ENCODE results near the gene HHATL.

HHATL gene

DNA sequence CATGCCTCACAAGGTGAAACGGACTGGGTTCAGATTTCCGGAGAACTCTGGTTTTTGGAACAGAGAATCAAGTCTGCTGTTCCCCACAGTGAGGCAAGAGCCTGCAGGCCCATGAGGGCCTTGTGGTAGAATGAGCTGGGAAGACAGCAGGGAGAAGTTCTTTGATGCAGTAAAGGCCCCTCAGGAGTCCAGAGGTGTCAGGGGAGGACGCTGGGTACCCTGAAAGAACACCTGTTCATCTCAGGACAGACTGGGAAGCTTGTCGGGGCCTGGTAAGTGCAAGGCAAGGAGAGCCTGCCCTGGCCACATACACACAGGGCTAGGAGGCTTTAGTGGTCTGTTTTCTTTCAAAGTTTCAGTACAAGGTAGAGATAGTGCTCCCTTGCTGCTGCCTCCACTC, 52.8 kb downstream of the HHATL start:
- no peak overlapping the region for H3K4me3 ChIP-seq (ENCODE audit: low read length in 2 of 2)
- H3K4ac ChIP-seq (ENCODE audit: low read length), result no peak overlapping the region
- H4K91ac ChIP-seq (ENCODE audit: low read depth, low read length, poor library complexity), result no peak overlapping the region
- peaks cover 11 to 55% of the 10 kb centered on the region in 2 donors for H3K36me3 ChIP-seq (replicated peaks in 1 of 2; ENCODE audit: control insufficient read depth in 2 of 2, insufficient read depth in 2 of 2, low read length in 2 of 2)
- H3K4me2 ChIP-seq (ENCODE audit: insufficient read depth, low read length, poor library complexity, severe bottlenecking), result no peak overlapping the region
- H3K23ac ChIP-seq (ENCODE audit: low read depth, low read length, poor library complexity), result no peak overlapping the region
- H3K9ac ChIP-seq (ENCODE audit: low read depth, low read length, poor library complexity), result no peak overlapping the region
- WGBS, 2 donors (ENCODE audit: extremely low coverage in 2 of 2, insufficient read length in 2 of 2, insufficient replicate concordance in 1 of 2), result no CpG with 5 or more reads among the region's 4 CpGs
- DNase-seq (ENCODE audit: low spot score), result no peak
- no peak overlapping the region for H2BK12ac ChIP-seq (ENCODE audit: low read length)
- H2AFZ ChIP-seq (ENCODE audit: low read length), result no peak overlapping the region
- H3K27ac ChIP-seq (replicated peaks; ENCODE audit: low read length), result no peak overlapping the region
- no peaks in the 10 kb centered on the region for H3K27me3 ChIP-seq (ENCODE audit: control insufficient read depth in 3 of 3, insufficient read depth in 3 of 3, low read depth in 1 of 3, low read length in 3 of 3)
- H3K4me1 ChIP-seq (ENCODE audit: control insufficient read depth in 2 of 2, insufficient read depth in 1 of 2, low read depth in 1 of 2, low read length in 2 of 2), result peaks cover 11 to 18% of the 10 kb centered on the region in 2 donors
- no peak overlapping the region for H2BK5ac ChIP-seq (ENCODE audit: low read length)
- H2AK5ac ChIP-seq (ENCODE audit: low read depth, low read length), result no peak overlapping the region
- H4K8ac ChIP-seq (ENCODE audit: low read depth, low read length), result no peak overlapping the region
- peaks cover 2% of the 10 kb centered on the region for H3K79me1 ChIP-seq (ENCODE audit: low read depth, low read length)
- no peak overlapping the region for H2BK15ac ChIP-seq (ENCODE audit: low read length)
- H3K9me3 ChIP-seq (replicated peaks in 1 of 2; ENCODE audit: control insufficient read depth in 2 of 2, insufficient read depth in 1 of 2, low read depth in 1 of 2, low read length in 2 of 2), result no peaks in the 10 kb centered on the region
- no peak overlapping the region for H3K14ac ChIP-seq (ENCODE audit: low read length)
- H3K18ac ChIP-seq (ENCODE audit: low read length), result no peak overlapping the region
- H2BK120ac ChIP-seq (ENCODE audit: low read depth, low read length), result no peak overlapping the region

DNA sequence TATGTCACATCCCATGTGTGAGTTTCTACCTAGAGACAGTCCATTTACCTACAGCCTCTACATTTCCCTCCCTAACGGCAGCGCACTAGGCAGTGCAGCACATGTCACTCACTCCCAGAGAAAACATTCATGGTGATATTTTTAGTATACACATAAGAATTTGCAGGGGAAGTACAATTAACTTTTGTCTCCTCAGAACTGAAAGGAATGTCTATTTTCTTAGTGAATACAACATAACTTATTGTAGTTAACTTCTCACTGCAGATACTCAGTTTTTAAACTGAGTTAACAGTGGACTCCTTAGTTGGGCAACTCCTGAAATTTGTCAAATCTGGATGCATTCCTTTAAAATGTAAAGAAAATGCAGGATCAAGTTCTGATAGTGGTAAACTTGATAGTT, 53.6 kb downstream of the HHATL start:
- Histone ChIP-seq H3K23ac (ENCODE audit: low read depth, low read length, poor library complexity) (no peak overlapping the region), H3K9me3 (replicated peaks in 1 of 2; ENCODE audit: control insufficient read depth in 2 of 2, insufficient read depth in 1 of 2, low read depth in 1 of 2, low read length in 2 of 2) (no peaks in the 10 kb centered on the region), H3K14ac (ENCODE audit: low read length) (no peak overlapping the region), H3K36me3 (replicated peaks in 1 of 2; ENCODE audit: control insufficient read depth in 2 of 2, insufficient read depth in 2 of 2, low read length in 2 of 2) (peaks cover 15 to 63% of the 10 kb centered on the region in 2 donors), H2AFZ (ENCODE audit: low read length) (no peak overlapping the region), H2BK15ac (ENCODE audit: low read length) (no peak overlapping the region), H2BK120ac (ENCODE audit: low read depth, low read length) (no peak overlapping the region), H2BK12ac (ENCODE audit: low read length) (no peak overlapping the region), H2BK5ac (ENCODE audit: low read length) (no peak overlapping the region), H3K18ac (ENCODE audit: low read length) (no peak overlapping the region), H3K79me1 (ENCODE audit: low read depth, low read length) (peaks cover 2% of the 10 kb centered on the region), H3K4me2 (ENCODE audit: insufficient read depth, low read length, poor library complexity, severe bottlenecking) (no peak overlapping the region), H3K4ac (ENCODE audit: low read length) (no peak overlapping the region), H3K9ac (ENCODE audit: low read depth, low read length, poor library complexity) (no peak overlapping the region), H3K4me1 (ENCODE audit: control insufficient read depth in 2 of 2, insufficient read depth in 1 of 2, low read depth in 1 of 2, low read length in 2 of 2) (peaks cover 11 to 18% of the 10 kb centered on the region in 2 donors), H4K8ac (ENCODE audit: low read depth, low read length) (no peak overlapping the region), H4K91ac (ENCODE audit: low read depth, low read length, poor library complexity) (no peak overlapping the region), H2AK5ac (ENCODE audit: low read depth, low read length) (no peak overlapping the region), H3K4me3 (ENCODE audit: low read length in 2 of 2) (no peak overlapping the region), H3K27me3 (ENCODE audit: control insufficient read depth in 3 of 3, insufficient read depth in 3 of 3, low read depth in 1 of 3, low read length in 3 of 3) (no peaks in the 10 kb centered on the region), H3K27ac (replicated peaks; ENCODE audit: low read length) (no peak overlapping the region)
- WGBS, 2 donors (ENCODE audit: extremely low coverage in 2 of 2, insufficient read length in 2 of 2, insufficient replicate concordance in 1 of 2), result no CpG with 5 or more reads among the region's 2 CpGs
- no peak for DNase-seq (ENCODE audit: low spot score)

DNA sequence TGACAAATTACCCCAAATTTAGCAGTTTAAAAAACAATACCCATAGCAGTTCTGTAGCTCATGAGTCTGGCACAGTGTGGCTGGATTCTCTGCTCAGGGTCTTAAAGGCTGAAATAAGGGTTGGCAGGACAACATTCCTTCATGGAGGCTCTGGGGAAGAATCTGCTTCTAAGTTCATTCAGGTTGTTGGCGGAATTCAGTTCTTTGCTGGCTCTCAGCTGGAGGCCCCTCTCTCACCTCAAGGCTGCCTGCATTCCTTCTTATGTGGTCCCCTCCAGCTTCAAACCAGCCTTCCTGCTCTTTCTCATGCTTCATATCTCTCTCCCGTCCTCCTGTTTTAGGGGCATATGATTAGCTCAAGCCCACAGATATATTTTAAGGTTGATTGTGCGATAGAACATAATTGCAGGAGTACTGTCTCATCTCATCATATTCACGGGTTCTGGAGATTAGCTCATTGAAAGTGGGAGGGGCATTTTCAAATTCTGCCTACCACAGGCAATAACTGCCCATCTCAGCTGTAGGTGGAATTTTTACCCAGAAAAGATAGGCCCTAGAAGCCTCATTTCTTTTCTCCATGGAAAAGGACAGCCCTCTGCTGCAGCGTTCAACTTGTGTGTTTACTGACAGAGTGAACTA, 54.7 kb downstream of the HHATL start:
- Histone ChIP-seq H3K79me1 (ENCODE audit: low read depth, low read length) (no peaks in the 10 kb centered on the region), H2BK5ac (ENCODE audit: low read length) (no peak overlapping the region), H2BK15ac (ENCODE audit: low read length) (no peak overlapping the region), H3K4me2 (ENCODE audit: insufficient read depth, low read length, poor library complexity, severe bottlenecking) (no peak overlapping the region), H3K9me3 (replicated peaks in 1 of 2; ENCODE audit: control insufficient read depth in 2 of 2, insufficient read depth in 1 of 2, low read depth in 1 of 2, low read length in 2 of 2) (no peaks in the 10 kb centered on the region), H3K18ac (ENCODE audit: low read length) (no peak overlapping the region), H3K14ac (ENCODE audit: low read length) (no peak overlapping the region), H2BK12ac (ENCODE audit: low read length) (no peak overlapping the region), H3K27me3 (ENCODE audit: control insufficient read depth in 3 of 3, insufficient read depth in 3 of 3, low read depth in 1 of 3, low read length in 3 of 3) (no peaks in the 10 kb centered on the region), H2AK5ac (ENCODE audit: low read depth, low read length) (no peak overlapping the region), H3K23ac (ENCODE audit: low read depth, low read length, poor library complexity) (no peak overlapping the region), H4K91ac (ENCODE audit: low read depth, low read length, poor library complexity) (no peak overlapping the region), H3K9ac (ENCODE audit: low read depth, low read length, poor library complexity) (no peak overlapping the region), H3K36me3 (replicated peaks in 1 of 2; ENCODE audit: control insufficient read depth in 2 of 2, insufficient read depth in 2 of 2, low read length in 2 of 2) (peaks cover 22 to 73% of the 10 kb centered on the region in 2 donors), H2BK120ac (ENCODE audit: low read depth, low read length) (no peak overlapping the region), H4K8ac (ENCODE audit: low read depth, low read length) (no peak overlapping the region), H3K27ac (replicated peaks; ENCODE audit: low read length) (peak overlapping the region; percentile 20), H2AFZ (ENCODE audit: low read length) (no peak overlapping the region), H3K4me1 (ENCODE audit: control insufficient read depth in 2 of 2, insufficient read depth in 1 of 2, low read depth in 1 of 2, low read length in 2 of 2) (peaks cover under 1 to 9% of the 10 kb centered on the region in 2 donors), H3K4ac (ENCODE audit: low read length) (no peak overlapping the region), H3K4me3 (ENCODE audit: low read length in 2 of 2) (no peak overlapping the region)
- no peak for DNase-seq (ENCODE audit: low spot score)
- WGBS, 2 donors (ENCODE audit: extremely low coverage in 2 of 2, insufficient read length in 2 of 2, insufficient replicate concordance in 1 of 2), result no CpG with 5 or more reads among the region's 5 CpGs
